ENCODE results near the gene PTTG1IP.

DNA sequence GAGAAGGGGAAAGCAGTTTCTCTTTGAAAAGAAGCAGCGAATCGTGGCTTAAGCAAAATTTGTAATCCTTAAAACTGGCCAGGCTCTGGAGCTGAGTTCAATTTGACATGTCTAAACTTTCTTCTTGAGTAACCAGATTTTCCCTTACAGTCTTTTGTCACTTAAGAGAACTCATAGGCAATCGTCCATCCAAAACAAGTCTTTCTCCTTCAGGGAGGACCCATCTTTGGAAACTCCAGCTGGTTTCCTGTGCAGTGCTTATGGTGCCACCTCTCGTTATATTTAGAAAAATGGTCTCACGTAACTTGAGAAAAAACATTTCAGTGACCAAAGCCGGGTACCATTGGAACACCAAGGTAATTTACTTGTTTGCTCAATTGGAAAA, 1.8 kb upstream of the PTTG1IP start:
- TF ChIP-seq, protein P1, sequence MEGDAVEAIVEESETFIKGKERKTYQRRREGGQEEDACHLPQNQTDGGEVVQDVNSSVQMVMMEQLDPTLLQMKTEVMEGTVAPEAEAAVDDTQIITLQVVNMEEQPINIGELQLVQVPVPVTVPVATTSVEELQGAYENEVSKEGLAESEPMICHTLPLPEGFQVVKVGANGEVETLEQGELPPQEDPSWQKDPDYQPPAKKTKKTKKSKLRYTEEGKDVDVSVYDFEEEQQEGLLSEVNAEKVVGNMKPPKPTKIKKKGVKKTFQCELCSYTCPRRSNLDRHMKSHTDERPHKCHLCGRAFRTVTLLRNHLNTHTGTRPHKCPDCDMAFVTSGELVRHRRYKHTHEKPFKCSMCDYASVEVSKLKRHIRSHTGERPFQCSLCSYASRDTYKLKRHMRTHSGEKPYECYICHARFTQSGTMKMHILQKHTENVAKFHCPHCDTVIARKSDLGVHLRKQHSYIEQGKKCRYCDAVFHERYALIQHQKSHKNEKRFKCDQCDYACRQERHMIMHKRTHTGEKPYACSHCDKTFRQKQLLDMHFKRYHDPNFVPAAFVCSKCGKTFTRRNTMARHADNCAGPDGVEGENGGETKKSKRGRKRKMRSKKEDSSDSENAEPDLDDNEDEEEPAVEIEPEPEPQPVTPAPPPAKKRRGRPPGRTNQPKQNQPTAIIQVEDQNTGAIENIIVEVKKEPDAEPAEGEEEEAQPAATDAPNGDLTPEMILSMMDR (IDR thresholded peaks at IDR 0.05), result no peak
- TF ChIP-seq POLR2A (IDR thresholded peaks at IDR 0.05), result no peak

All from thyroid gland (tissue), 4 donors.